MM.1S (cell line): ENCODE measurements around the gene CHID1.

Source experiments
- CTCF ChIP-seq: fragments of 300-600 bp; sonication (generic); IDR thresholded peaks from 2 replicates; pipeline ENCODE4 v1.5.1; 2016; ENCODE audit warnings: antibody characterized with exemption, low read length, mixed read lengths
- EZH2 ChIP-seq: fragments of 300-600 bp; sonication (generic); optimal IDR thresholded peaks from 2 replicates; pipeline ENCODE3; 2017; ENCODE audit warnings: low read depth, mild to moderate bottlenecking, antibody characterized with exemption, low read length, mixed read lengths
- EZH2phosphoT487 ChIP-seq: fragments of 300-600 bp; sonication (generic); IDR thresholded peaks from 2 replicates; pipeline ENCODE4 v1.6.1; 2018; ENCODE audit warnings: antibody characterized with exemption, low read length

- TF ChIP-seq CTCF (no peak), EZH2 (no peak), EZH2phosphoT487 (no peak)
Measured at GRCh38 chr11:882596-882995, 28.0 kb downstream of the CHID1 start.
